Measurements from ENCODE around the gene SETBP1.

Gene SETBP1

GRCh38 chr18:44744161-44745121, 63.8 kb downstream of the SETBP1 start:
- in situ Hi-C loops (cut with HindIII; ENCODE audit: low pct_unique_long_range_greater_than_20kb, low sequenced_read_pairs), result no loop called here
- no peak for DNase-seq (ENCODE audit: low read depth in 1 of 2, low spot score in 1 of 2)
- no peak for TF ChIP-seq JUND (IDR thresholded peaks at IDR 0.05; ENCODE audit: low read depth)

DNA sequence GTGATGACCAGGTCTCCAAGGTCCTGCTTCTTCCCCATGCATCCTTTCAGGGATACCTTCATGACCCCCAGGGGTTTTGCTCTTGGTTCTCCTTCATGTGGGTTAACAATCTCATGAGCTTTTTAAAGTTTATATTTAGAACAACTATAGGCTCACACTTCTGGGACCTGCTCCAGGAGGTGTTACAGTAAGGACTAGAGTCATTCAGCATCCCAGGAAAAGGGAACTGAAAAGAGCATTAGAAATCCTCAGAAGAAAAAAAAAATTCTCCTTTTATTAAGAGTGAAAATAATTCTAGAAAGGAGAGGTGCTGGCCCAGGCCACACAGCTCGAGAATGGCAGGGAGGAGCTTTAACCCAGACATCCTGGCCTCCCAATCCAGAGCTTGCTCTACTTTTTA, 66.5 kb downstream of the SETBP1 start:
- TF ChIP-seq JUND (IDR thresholded peaks at IDR 0.05; ENCODE audit: low read depth), result no peak
- in situ Hi-C loops (cut with HindIII; ENCODE audit: low pct_unique_long_range_greater_than_20kb, low sequenced_read_pairs), result no loop called here
- no peak for DNase-seq (ENCODE audit: low read depth in 1 of 2, low spot score in 1 of 2)

- in situ Hi-C loops (cut with HindIII; ENCODE audit: low pct_unique_long_range_greater_than_20kb, low sequenced_read_pairs), result no loop called here
- TF ChIP-seq JUND (IDR thresholded peaks at IDR 0.05; ENCODE audit: low read depth), result no peak
- no peak for DNase-seq (ENCODE audit: low read depth in 1 of 2, low spot score in 1 of 2)
These were observed 67.9 kb downstream of the SETBP1 start for GRCh38 chr18:44748582-44748981.

GRCh38 chr18:44750774-44751173, 70.1 kb downstream of the SETBP1 start:
- TF ChIP-seq JUND (IDR thresholded peaks at IDR 0.05; ENCODE audit: low read depth), result no peak
- no peak for DNase-seq (ENCODE audit: low read depth in 1 of 2, low spot score in 1 of 2)
- in situ Hi-C loops (cut with HindIII; ENCODE audit: low pct_unique_long_range_greater_than_20kb, low sequenced_read_pairs), result no loop called here

GRCh38 chr18:44754567-44754966, 73.9 kb downstream of the SETBP1 start:
- no peak for TF ChIP-seq JUND (IDR thresholded peaks at IDR 0.05; ENCODE audit: low read depth)
- in situ Hi-C loops (cut with HindIII; ENCODE audit: low pct_unique_long_range_greater_than_20kb, low sequenced_read_pairs), result no loop called here
- DNase-seq (ENCODE audit: low read depth in 1 of 2, low spot score in 1 of 2), result no peak

DNA sequence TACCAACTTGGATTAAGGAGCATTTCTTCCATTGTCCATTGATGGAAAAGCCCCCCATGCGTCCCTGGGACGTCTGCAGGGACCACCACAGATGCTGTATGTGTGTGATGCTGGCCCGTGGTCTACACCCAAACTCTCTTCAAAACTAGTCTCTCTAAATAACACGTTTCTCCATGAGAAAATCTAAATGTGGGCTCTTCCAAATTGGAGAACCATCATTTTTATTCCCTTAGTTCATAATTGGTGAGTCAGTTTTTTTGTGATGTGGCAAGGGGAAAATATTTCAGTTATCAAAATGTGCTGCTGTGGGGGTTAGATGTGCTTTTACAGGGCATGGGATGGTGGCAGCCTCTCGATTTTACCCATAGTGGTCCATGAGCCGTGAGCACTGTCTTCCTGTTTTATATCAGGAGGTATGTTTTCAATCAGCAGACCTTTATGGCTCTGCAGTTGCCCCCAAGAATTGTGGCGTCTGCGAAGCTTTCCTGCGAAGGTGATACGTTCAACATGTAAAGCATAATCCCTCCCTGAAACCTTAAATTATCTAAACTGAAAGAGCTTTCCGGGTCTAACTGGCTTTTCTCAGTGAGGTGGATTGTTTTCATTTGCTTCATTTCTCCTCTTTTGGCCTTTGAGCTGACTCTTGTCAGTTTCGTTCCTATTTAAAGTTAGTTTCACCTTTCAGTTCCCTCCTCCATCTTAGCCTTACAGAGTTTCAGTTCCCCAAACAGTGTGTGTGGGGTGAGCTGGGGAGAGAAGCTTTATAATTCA, 78.4 kb downstream of the SETBP1 start:
- in situ Hi-C loops (cut with HindIII; ENCODE audit: low pct_unique_long_range_greater_than_20kb, low sequenced_read_pairs), result no loop called here
- TF ChIP-seq JUND (IDR thresholded peaks at IDR 0.05; ENCODE audit: low read depth), result no peak
- DNase-seq (ENCODE audit: low read depth in 1 of 2, low spot score in 1 of 2), result no peak

- DNase-seq (ENCODE audit: low read depth in 1 of 2, low spot score in 1 of 2), result no peak
- TF ChIP-seq JUND (IDR thresholded peaks at IDR 0.05; ENCODE audit: low read depth), result no peak
- in situ Hi-C loops (cut with HindIII; ENCODE audit: low pct_unique_long_range_greater_than_20kb, low sequenced_read_pairs), result no loop called here
These were observed 79.2 kb downstream of the SETBP1 start for GRCh38 chr18:44759925-44760342.

GRCh38 chr18:44761812-44762211, 81.1 kb downstream of the SETBP1 start:
- in situ Hi-C loops (cut with HindIII; ENCODE audit: low pct_unique_long_range_greater_than_20kb, low sequenced_read_pairs), result no loop called here
- DNase-seq (ENCODE audit: low read depth in 1 of 2, low spot score in 1 of 2), result peak in 1 of 2 experiments; percentile 61
- TF ChIP-seq JUND (IDR thresholded peaks at IDR 0.05; ENCODE audit: low read depth), result no peak

- no peak for TF ChIP-seq JUND (IDR thresholded peaks at IDR 0.05; ENCODE audit: low read depth)
- in situ Hi-C loops (cut with HindIII; ENCODE audit: low pct_unique_long_range_greater_than_20kb, low sequenced_read_pairs), result no loop called here
- DNase-seq (ENCODE audit: low read depth in 1 of 2, low spot score in 1 of 2), result no peak
These were observed 82.6 kb downstream of the SETBP1 start for GRCh38 chr18:44763327-44763726.

GRCh38 chr18:44764863-44765262, 84.2 kb downstream of the SETBP1 start:
- in situ Hi-C loops (cut with HindIII; ENCODE audit: low pct_unique_long_range_greater_than_20kb, low sequenced_read_pairs), result no loop called here
- TF ChIP-seq JUND (IDR thresholded peaks at IDR 0.05; ENCODE audit: low read depth), result no peak

GRCh38 chr18:44765456-44765855, 84.8 kb downstream of the SETBP1 start:
- in situ Hi-C loops (cut with HindIII; ENCODE audit: low pct_unique_long_range_greater_than_20kb, low sequenced_read_pairs), result no loop called here
- no peak for DNase-seq (ENCODE audit: low read depth in 1 of 2, low spot score in 1 of 2)
- no peak for TF ChIP-seq JUND (IDR thresholded peaks at IDR 0.05; ENCODE audit: low read depth)

More at GRCh38 chr18:44764863-44765262, 84.2 kb downstream of the SETBP1 start:
- DNase-seq (ENCODE audit: low read depth in 1 of 2, low spot score in 1 of 2), result no peak

DNA sequence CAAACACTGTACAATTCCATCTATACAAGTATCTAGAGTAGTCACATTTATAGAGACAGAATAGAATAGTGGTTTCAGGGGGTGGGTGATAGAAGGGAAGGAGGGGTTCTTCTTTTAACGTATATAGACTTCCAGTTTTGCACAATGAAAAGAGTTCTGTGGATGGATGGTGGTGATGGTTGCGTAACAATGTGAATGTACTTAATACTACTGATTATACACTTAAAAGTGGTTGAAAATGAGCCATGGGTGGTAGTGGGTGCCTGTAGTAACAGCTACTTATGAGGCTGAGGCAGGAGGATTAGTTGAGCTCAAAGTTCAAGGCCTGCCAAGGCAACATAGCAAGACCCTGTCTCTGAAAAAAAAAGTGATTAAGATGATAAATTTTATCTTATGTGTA, 85.8 kb downstream of the SETBP1 start:
- in situ Hi-C loops (cut with HindIII; ENCODE audit: low pct_unique_long_range_greater_than_20kb, low sequenced_read_pairs), result no loop called here
- DNase-seq (ENCODE audit: low read depth in 1 of 2, low spot score in 1 of 2), result no peak
- TF ChIP-seq JUND (IDR thresholded peaks at IDR 0.05; ENCODE audit: low read depth), result no peak

- in situ Hi-C loops (cut with HindIII; ENCODE audit: low pct_unique_long_range_greater_than_20kb, low sequenced_read_pairs), result no loop called here
- TF ChIP-seq JUND (IDR thresholded peaks at IDR 0.05; ENCODE audit: low read depth), result no peak
- no peak for DNase-seq (ENCODE audit: low read depth in 1 of 2, low spot score in 1 of 2)
These were observed 87.1 kb downstream of the SETBP1 start for GRCh38 chr18:44767807-44768206.
